Measurements from ENCODE around the gene NKX3-2. TPM values are rescaled to one million over a fixed set of nuclear protein-coding genes. Genes with fewer than 3 reads are reported as not detected.

NKX3-2 gene
- total and polyA plus RNA-seq, 12 donors: 0.06 to 0.50 (median 0.24) TPM; not detected in 5

DNA sequence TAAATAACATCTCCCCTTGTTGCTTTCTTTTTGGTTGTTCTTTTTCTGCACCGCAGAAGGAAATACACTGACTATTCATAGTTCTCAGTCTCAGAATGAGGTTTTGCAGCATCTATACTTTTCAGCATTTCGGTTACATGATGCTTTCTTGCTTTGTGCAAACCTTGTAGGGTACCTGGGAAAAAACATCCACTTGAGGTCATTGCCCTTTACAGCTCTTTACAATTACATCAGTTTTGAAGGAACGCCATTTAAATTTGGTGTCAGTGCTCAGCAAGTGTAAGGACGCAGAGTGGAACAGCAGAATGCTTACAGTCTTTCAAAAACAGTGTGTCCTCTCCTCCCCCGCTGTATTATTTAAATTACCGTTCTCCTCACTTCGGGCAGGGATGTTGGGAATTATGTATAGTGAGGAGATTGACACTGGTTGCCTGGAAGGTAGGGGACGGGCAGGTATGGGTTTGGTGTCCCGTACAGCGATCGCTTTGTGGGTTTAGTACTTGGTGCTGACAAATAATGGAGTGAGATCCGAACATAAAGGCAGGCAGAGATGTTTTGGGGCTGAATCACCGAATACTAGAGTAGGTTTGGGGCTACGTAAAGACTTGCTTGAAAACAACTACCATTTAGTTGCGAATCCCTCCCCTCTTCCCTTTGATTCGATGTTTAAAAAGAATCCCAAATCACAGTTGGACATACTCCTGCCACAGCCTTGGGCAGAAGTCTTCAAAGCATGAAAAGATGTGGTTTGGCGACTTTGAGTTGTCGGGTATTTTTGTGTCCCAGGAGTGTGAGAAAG, 2.0 kb upstream of the NKX3-2 start:
- Histone ChIP-seq H3K36me3 (replicated peaks in 1 of 2) (no peaks in the 10 kb centered on the region), H3K9me3 (replicated peaks in 1 of 3) (no peaks in the 10 kb centered on the region), H3K4me1 (replicated peaks in 1 of 2) (peaks cover 0 to 47% of the 10 kb centered on the region in 2 donors), H3K27ac (no peak overlapping the region), H3K4me3 (peak overlapping the region in 1 of 4 donors; percentile 40), H3K27me3 (peaks cover 86% of the 10 kb centered on the region)
- intact Hi-C loops (cut with DNase I): loop anchor here (5.0 to 10.0 kb wide), 3 partner anchors 142 to 809 kb away; no protein-coding TSS in a partner anchor
- TF ChIP-seq, protein P1, sequence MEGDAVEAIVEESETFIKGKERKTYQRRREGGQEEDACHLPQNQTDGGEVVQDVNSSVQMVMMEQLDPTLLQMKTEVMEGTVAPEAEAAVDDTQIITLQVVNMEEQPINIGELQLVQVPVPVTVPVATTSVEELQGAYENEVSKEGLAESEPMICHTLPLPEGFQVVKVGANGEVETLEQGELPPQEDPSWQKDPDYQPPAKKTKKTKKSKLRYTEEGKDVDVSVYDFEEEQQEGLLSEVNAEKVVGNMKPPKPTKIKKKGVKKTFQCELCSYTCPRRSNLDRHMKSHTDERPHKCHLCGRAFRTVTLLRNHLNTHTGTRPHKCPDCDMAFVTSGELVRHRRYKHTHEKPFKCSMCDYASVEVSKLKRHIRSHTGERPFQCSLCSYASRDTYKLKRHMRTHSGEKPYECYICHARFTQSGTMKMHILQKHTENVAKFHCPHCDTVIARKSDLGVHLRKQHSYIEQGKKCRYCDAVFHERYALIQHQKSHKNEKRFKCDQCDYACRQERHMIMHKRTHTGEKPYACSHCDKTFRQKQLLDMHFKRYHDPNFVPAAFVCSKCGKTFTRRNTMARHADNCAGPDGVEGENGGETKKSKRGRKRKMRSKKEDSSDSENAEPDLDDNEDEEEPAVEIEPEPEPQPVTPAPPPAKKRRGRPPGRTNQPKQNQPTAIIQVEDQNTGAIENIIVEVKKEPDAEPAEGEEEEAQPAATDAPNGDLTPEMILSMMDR (IDR thresholded peaks at IDR 0.05): no peak
- no peak for TF ChIP-seq POLR2A (IDR thresholded peaks at IDR 0.05)
- DNase-seq: no peak
- WGBS, 4 donors: 19 to 21% (median 20%) methylated on average over 18 of the region's 18 CpGs

- H3K27me3 ChIP-seq: peaks cover 88% of the 10 kb centered on the region
- intact Hi-C loops (cut with DNase I): loop anchor here (5.0 to 10.0 kb wide), 3 partner anchors 141 to 808 kb away; no protein-coding TSS in a partner anchor
- WGBS, 4 donors: 15 to 20% (median 19%) methylated on average over 8 of the region's 8 CpGs
Measured at GRCh38 chr4:13545394-13545808, 1.1 kb upstream of the NKX3-2 start.

DNA sequence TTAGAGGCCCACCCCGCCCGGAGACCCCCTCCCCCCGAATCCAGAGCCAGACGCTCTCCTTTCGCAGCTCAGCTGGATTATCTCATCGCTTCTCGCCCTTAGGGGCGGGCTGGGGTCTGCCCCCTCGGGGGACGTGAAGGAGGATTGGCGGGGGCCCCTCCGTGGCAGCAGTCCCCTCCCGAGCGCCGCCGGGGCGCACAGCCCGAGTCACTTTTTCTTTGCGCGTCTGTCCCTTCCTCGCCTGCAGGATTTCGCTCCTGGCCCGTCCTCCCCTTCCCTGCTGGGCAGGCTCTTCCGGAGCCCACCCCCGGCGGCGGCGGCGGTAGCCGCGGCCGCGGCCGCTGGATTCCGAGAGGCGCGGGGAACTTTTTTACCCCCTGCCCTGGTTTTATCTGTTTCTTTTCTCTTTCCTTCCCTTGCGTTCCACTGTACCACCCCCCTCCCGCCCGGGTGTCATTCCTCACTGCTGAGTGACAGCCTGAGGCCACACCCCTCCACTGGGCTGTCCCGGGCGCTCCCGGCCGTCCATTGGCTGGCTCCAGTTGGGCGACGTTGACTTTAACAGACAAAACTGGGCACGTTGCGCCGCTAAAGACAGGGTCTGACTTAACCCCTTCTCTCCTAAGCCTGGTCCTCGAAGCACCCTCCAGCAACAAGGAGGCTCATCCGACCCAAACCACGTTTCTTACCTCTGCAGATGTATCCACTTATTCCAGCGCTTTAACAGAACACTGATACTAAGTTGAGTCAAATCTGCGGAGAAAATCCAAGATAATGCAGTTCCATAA, 492 bp upstream of the NKX3-2 start:
- intact Hi-C loops (cut with DNase I): loop anchor here (5.0 to 10.0 kb wide), 3 partner anchors 140 to 807 kb away; no protein-coding TSS in a partner anchor
- Histone ChIP-seq H3K4me3 (peak overlapping the region in 2 of 4 donors; percentile 48 to 65), H3K4me1 (replicated peaks in 1 of 2) (peaks cover 0 to 49% of the 10 kb centered on the region in 2 donors), H3K27ac (peak overlapping the region in 1 of 5 donors; percentile 27), H3K9me3 (replicated peaks in 1 of 3) (no peaks in the 10 kb centered on the region), H3K27me3 (peaks cover 91% of the 10 kb centered on the region), H3K36me3 (replicated peaks in 1 of 2) (no peaks in the 10 kb centered on the region)
- no peak for TF ChIP-seq POLR2A (IDR thresholded peaks at IDR 0.05)
- TF ChIP-seq, protein P1 (IDR thresholded peaks at IDR 0.05): peak in 1 of 6 experiments; percentile 2
- peak; percentile 58 to 84 (median 71) for DNase-seq
- WGBS, 4 donors: 1 to 3% (median 2%) methylated on average over 15 to 54 of the region's 54 CpGs

More at GRCh38 chr4:13545394-13545808, 1.1 kb upstream of the NKX3-2 start:
- TF ChIP-seq, protein P1 (IDR thresholded peaks at IDR 0.05): no peak
- TF ChIP-seq POLR2A (IDR thresholded peaks at IDR 0.05): no peak
- Histone ChIP-seq H3K27ac (no peak overlapping the region), H3K9me3 (replicated peaks in 1 of 3) (no peaks in the 10 kb centered on the region), H3K4me1 (replicated peaks in 1 of 2) (peaks cover 0 to 47% of the 10 kb centered on the region in 2 donors), H3K4me3 (peak overlapping the region in 1 of 4 donors; percentile 65), H3K36me3 (replicated peaks in 1 of 2) (no peaks in the 10 kb centered on the region)
- no peak for DNase-seq
